ENCODE data around the gene MAP3K9. TPM values are rescaled to one million over a fixed set of nuclear protein-coding genes. Genes with fewer than 3 reads are reported as not detected.

The MAP3K9 gene
- total and polyA plus RNA-seq, 4 donors, result 2.3 to 14.0 (median 4.3) TPM

DNA sequence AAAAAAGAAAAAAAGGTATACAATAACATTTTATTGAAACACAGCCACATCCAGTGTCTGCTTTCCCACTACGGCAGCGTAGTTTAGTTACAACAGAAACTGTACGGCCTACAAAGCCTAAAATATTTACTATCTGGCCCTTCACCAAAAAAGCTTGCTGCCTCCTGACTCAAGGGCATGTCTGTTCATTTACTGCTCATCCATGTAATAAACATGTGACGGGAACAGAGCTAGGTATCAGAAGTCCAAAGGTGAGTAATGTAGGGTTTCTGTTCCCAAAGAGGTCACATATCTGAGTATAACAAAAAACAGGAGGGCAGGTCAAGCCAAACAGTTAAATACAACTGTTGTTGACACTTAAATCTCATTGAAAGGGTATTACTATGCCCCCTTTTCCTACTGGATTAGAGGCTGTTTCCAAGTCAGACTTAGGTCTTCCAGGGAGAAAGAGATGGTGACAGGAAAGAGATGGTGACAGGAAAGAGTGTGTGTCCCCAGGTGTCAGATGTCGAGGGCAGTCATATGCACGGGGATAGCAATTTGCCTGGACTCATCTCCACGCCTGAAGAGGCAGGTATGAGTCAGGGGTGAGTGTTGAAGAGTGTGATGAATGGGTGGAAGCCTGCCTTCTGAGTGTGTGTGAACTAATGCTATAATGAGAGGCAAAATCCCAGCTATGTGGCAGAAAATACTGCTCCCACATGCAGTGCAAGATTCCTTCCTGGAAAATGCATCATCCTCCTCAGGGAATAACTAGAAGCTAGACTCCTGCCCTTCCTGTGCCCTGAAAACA, 77.7 kb downstream of the MAP3K9 start:
- Histone ChIP-seq H3K9me3 (ENCODE audit: control insufficient read depth in 4 of 4, insufficient read depth in 3 of 4, low read length in 3 of 4) (no peaks in the 10 kb centered on the region), H3K4me1 (ENCODE audit: control insufficient read depth in 5 of 5, insufficient read depth in 5 of 5, low read length in 5 of 5) (no peaks in the 10 kb centered on the region), H3K36me3 (ENCODE audit: control insufficient read depth in 4 of 4, insufficient read depth in 4 of 4, low read length in 4 of 4) (peaks cover 0 to 14% (median 0%) of the 10 kb centered on the region in 4 donors), H3K27me3 (ENCODE audit: control insufficient read depth in 3 of 3, insufficient read depth in 3 of 3, low read length in 2 of 3) (no peaks in the 10 kb centered on the region), H3K9ac (ENCODE audit: insufficient read depth in 1 of 2, low read length in 2 of 2) (no peak overlapping the region), H3K4me3 (no peak overlapping the region), H3K27ac (ENCODE audit: low read depth in 1 of 2, low read length in 1 of 2) (no peak overlapping the region)
- DNase-seq (no peak), ATAC-seq (ENCODE audit: insufficient read depth, low FRiP score) (no peak)
- 84 to 91% methylated on average over 7 of the region's 7 CpGs for WGBS, 2 donors
- TF ChIP-seq, protein P1, sequence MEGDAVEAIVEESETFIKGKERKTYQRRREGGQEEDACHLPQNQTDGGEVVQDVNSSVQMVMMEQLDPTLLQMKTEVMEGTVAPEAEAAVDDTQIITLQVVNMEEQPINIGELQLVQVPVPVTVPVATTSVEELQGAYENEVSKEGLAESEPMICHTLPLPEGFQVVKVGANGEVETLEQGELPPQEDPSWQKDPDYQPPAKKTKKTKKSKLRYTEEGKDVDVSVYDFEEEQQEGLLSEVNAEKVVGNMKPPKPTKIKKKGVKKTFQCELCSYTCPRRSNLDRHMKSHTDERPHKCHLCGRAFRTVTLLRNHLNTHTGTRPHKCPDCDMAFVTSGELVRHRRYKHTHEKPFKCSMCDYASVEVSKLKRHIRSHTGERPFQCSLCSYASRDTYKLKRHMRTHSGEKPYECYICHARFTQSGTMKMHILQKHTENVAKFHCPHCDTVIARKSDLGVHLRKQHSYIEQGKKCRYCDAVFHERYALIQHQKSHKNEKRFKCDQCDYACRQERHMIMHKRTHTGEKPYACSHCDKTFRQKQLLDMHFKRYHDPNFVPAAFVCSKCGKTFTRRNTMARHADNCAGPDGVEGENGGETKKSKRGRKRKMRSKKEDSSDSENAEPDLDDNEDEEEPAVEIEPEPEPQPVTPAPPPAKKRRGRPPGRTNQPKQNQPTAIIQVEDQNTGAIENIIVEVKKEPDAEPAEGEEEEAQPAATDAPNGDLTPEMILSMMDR (IDR thresholded peaks at IDR 0.05; ENCODE audit: control extremely low read depth, extremely low read depth), result no peak

DNA sequence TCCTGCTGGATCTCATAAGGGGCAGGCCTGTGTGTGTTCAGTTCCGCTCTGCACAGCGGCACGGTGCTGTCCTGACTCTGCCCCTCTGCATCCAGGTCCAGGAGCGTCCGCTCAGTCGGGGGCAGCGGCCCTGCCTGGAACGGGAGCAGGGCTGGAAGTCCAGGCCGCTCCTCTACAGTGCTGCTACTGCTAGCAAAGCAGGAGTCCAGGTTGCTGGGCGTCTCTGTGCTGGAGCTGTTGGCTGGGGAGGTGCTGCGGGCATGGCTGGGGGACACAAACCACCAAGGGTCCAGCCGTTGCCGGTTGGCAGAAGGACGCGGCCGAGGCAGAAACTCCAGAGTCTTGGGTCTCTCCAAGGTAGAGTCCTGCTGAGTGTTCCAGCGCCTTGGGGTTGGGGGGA, 78.9 kb downstream of the MAP3K9 start:
- no peaks in the 10 kb centered on the region for H3K9me3 ChIP-seq (ENCODE audit: control insufficient read depth in 4 of 4, insufficient read depth in 3 of 4, low read length in 3 of 4)
- H3K27ac ChIP-seq (ENCODE audit: low read depth in 1 of 2, low read length in 1 of 2), result no peak overlapping the region
- ATAC-seq (ENCODE audit: insufficient read depth, low FRiP score) (no peak), DNase-seq (no peak)
- 96 to 98% methylated on average over 17 of the region's 17 CpGs for WGBS, 2 donors
- no peak overlapping the region for H3K4me3 ChIP-seq
- TF ChIP-seq, protein P1 (IDR thresholded peaks at IDR 0.05; ENCODE audit: control extremely low read depth, extremely low read depth), result no peak
- no peaks in the 10 kb centered on the region for H3K4me1 ChIP-seq (ENCODE audit: control insufficient read depth in 5 of 5, insufficient read depth in 5 of 5, low read length in 5 of 5)
- peaks cover 0 to 14% (median 0%) of the 10 kb centered on the region in 4 donors for H3K36me3 ChIP-seq (ENCODE audit: control insufficient read depth in 4 of 4, insufficient read depth in 4 of 4, low read length in 4 of 4)
- H3K9ac ChIP-seq (ENCODE audit: insufficient read depth in 1 of 2, low read length in 2 of 2), result no peak overlapping the region
- H3K27me3 ChIP-seq (ENCODE audit: control insufficient read depth in 3 of 3, insufficient read depth in 3 of 3, low read length in 2 of 3), result no peaks in the 10 kb centered on the region

DNA sequence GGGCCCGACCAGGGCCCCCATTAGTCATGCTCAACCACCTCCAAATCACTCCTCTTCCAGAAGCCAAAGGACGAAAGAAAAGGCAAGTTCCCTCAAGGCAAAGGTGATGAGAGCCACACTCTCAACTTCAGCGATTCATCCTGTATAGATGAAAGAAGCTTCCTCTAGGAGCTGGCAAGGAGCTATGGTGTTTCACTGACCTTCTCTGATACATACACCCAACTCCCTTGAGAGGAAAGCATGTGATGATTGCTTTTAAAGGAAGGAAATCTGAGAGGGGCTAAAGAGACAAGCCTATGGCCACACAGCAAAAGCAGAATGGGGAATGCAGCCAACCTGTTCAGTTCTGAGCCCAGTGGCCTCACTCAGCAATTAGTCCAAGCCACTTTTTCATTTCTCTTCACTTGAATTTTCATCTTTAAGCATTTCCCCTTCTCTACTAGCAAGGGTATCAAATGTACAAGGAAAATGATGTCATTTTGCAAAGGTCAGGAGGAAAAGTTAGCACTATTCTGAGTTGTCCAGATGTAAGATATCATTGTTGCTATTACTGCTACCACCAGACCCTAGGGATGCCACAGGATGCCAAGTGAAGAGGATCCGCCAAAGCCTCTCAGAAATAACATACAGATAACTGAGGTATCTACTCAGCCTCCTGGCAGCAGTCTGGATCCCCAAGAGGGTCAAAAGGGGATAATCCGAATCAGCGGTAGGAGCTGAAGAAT, 82.5 kb downstream of the MAP3K9 start:
- no peak for ATAC-seq (ENCODE audit: insufficient read depth, low FRiP score)
- no peaks in the 10 kb centered on the region for H3K9me3 ChIP-seq (ENCODE audit: control insufficient read depth in 4 of 4, insufficient read depth in 3 of 4, low read length in 3 of 4)
- H3K36me3 ChIP-seq (ENCODE audit: control insufficient read depth in 4 of 4, insufficient read depth in 4 of 4, low read length in 4 of 4), result peaks cover 0 to 4% (median 0%) of the 10 kb centered on the region in 4 donors
- no peaks in the 10 kb centered on the region for H3K27me3 ChIP-seq (ENCODE audit: control insufficient read depth in 3 of 3, insufficient read depth in 3 of 3, low read length in 2 of 3)
- TF ChIP-seq, protein P1 (IDR thresholded peaks at IDR 0.05; ENCODE audit: control extremely low read depth, extremely low read depth), result no peak
- WGBS, 2 donors, result 84 to 88% methylated on average over 6 of the region's 6 CpGs
- H3K4me1 ChIP-seq (ENCODE audit: control insufficient read depth in 5 of 5, insufficient read depth in 5 of 5, low read length in 5 of 5), result peaks cover 0 to 8% (median 0%) of the 10 kb centered on the region in 5 donors
- no peak overlapping the region for H3K9ac ChIP-seq (ENCODE audit: insufficient read depth in 1 of 2, low read length in 2 of 2)
- no peak overlapping the region for H3K27ac ChIP-seq (ENCODE audit: low read depth in 1 of 2, low read length in 1 of 2)
- DNase-seq, result no peak
- no peak overlapping the region for H3K4me3 ChIP-seq

Measured in lung (tissue), 12 donors.